Measurements from ENCODE around the gene PHLDB1.
A peak's percentile ranks its signal among the peaks of the same experiment; 100 is the strongest.

Gene PHLDB1

GRCh38 chr11:118615282-118615975 is 8.0 kb downstream of the PHLDB1 start:
- Histone ChIP-seq H3K4me1 (ENCODE audit: control insufficient read depth, insufficient read depth, low read length) (peaks cover 54% of the 10 kb centered on the region), H3K4me3 (ENCODE audit: low read length in 2 of 2) (no peak overlapping the region), H3K36me3 (ENCODE audit: control insufficient read depth in 2 of 2, insufficient read depth in 2 of 2, low read length in 2 of 2) (peaks cover 33 to 35% of the 10 kb centered on the region in 2 donors), H3K27ac (ENCODE audit: low read length) (no peak overlapping the region), H3K27me3 (ENCODE audit: control insufficient read depth in 1 of 2, insufficient read depth in 2 of 2, low read length in 2 of 2) (no peaks in the 10 kb centered on the region), H3K9ac (ENCODE audit: low read length in 2 of 2) (peak overlapping the region in 1 of 2 donors; percentile 21), H3K9me3 (ENCODE audit: control insufficient read depth in 2 of 2, low read length in 2 of 2) (no peaks in the 10 kb centered on the region)

- Histone ChIP-seq H3K9me3 (ENCODE audit: control insufficient read depth in 2 of 2, low read length in 2 of 2) (no peaks in the 10 kb centered on the region), H3K9ac (ENCODE audit: low read length in 2 of 2) (no peak overlapping the region), H3K4me1 (ENCODE audit: control insufficient read depth, insufficient read depth, low read length) (peaks cover 54% of the 10 kb centered on the region)
Measured at GRCh38 chr11:118615976-118616371, 8.6 kb downstream of the PHLDB1 start.

GRCh38 chr11:118618115-118618990 is 10.9 kb downstream of the PHLDB1 start:
- H3K27ac ChIP-seq (ENCODE audit: low read length): peak overlapping the region; percentile 53
- peaks cover 33 to 35% of the 10 kb centered on the region in 2 donors for H3K36me3 ChIP-seq (ENCODE audit: control insufficient read depth in 2 of 2, insufficient read depth in 2 of 2, low read length in 2 of 2)
- no peaks in the 10 kb centered on the region for H3K27me3 ChIP-seq (ENCODE audit: control insufficient read depth in 1 of 2, insufficient read depth in 2 of 2, low read length in 2 of 2)
- peaks cover 63% of the 10 kb centered on the region for H3K4me1 ChIP-seq (ENCODE audit: control insufficient read depth, insufficient read depth, low read length)
- H3K4me3 ChIP-seq (ENCODE audit: low read length in 2 of 2): peak overlapping the region in 1 of 2 donors; percentile 22
- H3K9me3 ChIP-seq (ENCODE audit: control insufficient read depth in 2 of 2, low read length in 2 of 2): no peaks in the 10 kb centered on the region
- peak overlapping the region in 1 of 2 donors; percentile 51 for H3K9ac ChIP-seq (ENCODE audit: low read length in 2 of 2)

More at GRCh38 chr11:118615976-118616371, 8.6 kb downstream of the PHLDB1 start:
- Histone ChIP-seq H3K4me3 (ENCODE audit: low read length in 2 of 2) (no peak overlapping the region), H3K36me3 (ENCODE audit: control insufficient read depth in 2 of 2, insufficient read depth in 2 of 2, low read length in 2 of 2) (peaks cover 33 to 35% of the 10 kb centered on the region in 2 donors), H3K27me3 (ENCODE audit: control insufficient read depth in 1 of 2, insufficient read depth in 2 of 2, low read length in 2 of 2) (no peaks in the 10 kb centered on the region), H3K27ac (ENCODE audit: low read length) (no peak overlapping the region)

DNA sequence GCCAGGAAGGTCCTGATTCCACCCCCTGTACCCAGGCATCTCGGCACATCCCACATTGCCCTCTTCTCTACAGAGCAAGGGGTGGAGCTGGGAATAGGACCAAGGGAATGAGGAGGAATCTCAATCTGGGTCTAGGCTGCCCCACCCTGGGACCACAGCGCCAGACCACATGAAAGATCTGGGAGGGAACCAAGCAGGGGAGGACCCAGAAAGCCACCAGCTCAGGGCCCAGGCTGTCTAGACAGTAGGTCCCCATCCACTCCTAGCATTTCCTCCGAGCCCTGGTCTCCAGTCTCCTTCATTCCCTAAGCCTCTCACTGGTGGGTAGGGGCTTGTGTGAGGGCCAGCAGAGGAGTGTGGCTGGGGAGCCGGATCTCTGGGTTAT is 11.6 kb downstream of the PHLDB1 start:
- Histone ChIP-seq H3K9me3 (ENCODE audit: control insufficient read depth in 2 of 2, low read length in 2 of 2) (no peaks in the 10 kb centered on the region), H3K9ac (ENCODE audit: low read length in 2 of 2) (no peak overlapping the region), H3K4me1 (ENCODE audit: control insufficient read depth, insufficient read depth, low read length) (peaks cover 63% of the 10 kb centered on the region), H3K4me3 (ENCODE audit: low read length in 2 of 2) (peak overlapping the region in 1 of 2 donors; percentile 8), H3K27ac (ENCODE audit: low read length) (peak overlapping the region; percentile 53), H3K36me3 (ENCODE audit: control insufficient read depth in 2 of 2, insufficient read depth in 2 of 2, low read length in 2 of 2) (peaks cover 26 to 29% of the 10 kb centered on the region in 2 donors), H3K27me3 (ENCODE audit: control insufficient read depth in 1 of 2, insufficient read depth in 2 of 2, low read length in 2 of 2) (no peaks in the 10 kb centered on the region)

- Histone ChIP-seq H3K4me3 (ENCODE audit: low read length in 2 of 2) (no peak overlapping the region), H3K4me1 (ENCODE audit: control insufficient read depth, insufficient read depth, low read length) (peaks cover 63% of the 10 kb centered on the region), H3K9ac (ENCODE audit: low read length in 2 of 2) (no peak overlapping the region)
Measured at GRCh38 chr11:118619444-118620197, 12.2 kb downstream of the PHLDB1 start.

DNA sequence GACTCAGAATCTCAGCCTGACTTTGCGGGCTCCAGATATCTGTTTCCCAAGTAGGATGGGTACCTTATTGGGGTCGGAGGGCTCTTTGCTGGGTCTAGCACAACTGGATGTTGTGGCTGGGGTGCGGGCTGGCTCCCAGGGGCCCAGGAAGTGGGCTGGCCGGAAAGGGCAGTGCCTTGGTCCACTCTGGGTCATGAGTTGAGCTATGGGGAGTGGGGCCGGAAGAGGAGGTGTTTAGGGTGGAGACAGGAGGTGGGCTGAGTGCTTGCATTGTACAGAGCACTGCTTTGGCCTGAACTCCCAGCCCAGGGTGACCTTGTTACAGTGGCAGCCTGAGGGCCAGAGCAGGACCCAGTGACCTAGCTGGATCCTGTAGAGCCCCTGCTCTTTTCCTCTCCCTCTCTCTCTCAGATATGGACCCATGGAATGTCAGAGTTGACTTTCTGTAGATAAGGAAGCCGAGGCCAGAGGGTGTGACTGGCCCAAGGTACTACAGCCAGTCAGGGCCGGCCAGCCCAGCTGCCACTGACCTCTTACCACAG is 13.2 kb downstream of the PHLDB1 start:
- no peaks in the 10 kb centered on the region for H3K27me3 ChIP-seq (ENCODE audit: control insufficient read depth in 1 of 2, insufficient read depth in 2 of 2, low read length in 2 of 2)
- peak overlapping the region; percentile 77 to 89 for H3K4me3 ChIP-seq (ENCODE audit: low read length in 2 of 2)
- peaks cover 26 to 27% of the 10 kb centered on the region in 2 donors for H3K36me3 ChIP-seq (ENCODE audit: control insufficient read depth in 2 of 2, insufficient read depth in 2 of 2, low read length in 2 of 2)
- H3K4me1 ChIP-seq (ENCODE audit: control insufficient read depth, insufficient read depth, low read length): peaks cover 63% of the 10 kb centered on the region
- no peaks in the 10 kb centered on the region for H3K9me3 ChIP-seq (ENCODE audit: control insufficient read depth in 2 of 2, low read length in 2 of 2)
- peak overlapping the region; percentile 80 for H3K27ac ChIP-seq (ENCODE audit: low read length)
- peak overlapping the region; percentile 68 to 78 for H3K9ac ChIP-seq (ENCODE audit: low read length in 2 of 2)

More at GRCh38 chr11:118619444-118620197, 12.2 kb downstream of the PHLDB1 start:
- H3K27me3 ChIP-seq (ENCODE audit: control insufficient read depth in 1 of 2, insufficient read depth in 2 of 2, low read length in 2 of 2): no peaks in the 10 kb centered on the region
- H3K27ac ChIP-seq (ENCODE audit: low read length): peak overlapping the region; percentile 53
- H3K36me3 ChIP-seq (ENCODE audit: control insufficient read depth in 2 of 2, insufficient read depth in 2 of 2, low read length in 2 of 2): peaks cover 23 to 24% of the 10 kb centered on the region in 2 donors
- H3K9me3 ChIP-seq (ENCODE audit: control insufficient read depth in 2 of 2, low read length in 2 of 2): no peaks in the 10 kb centered on the region

DNA sequence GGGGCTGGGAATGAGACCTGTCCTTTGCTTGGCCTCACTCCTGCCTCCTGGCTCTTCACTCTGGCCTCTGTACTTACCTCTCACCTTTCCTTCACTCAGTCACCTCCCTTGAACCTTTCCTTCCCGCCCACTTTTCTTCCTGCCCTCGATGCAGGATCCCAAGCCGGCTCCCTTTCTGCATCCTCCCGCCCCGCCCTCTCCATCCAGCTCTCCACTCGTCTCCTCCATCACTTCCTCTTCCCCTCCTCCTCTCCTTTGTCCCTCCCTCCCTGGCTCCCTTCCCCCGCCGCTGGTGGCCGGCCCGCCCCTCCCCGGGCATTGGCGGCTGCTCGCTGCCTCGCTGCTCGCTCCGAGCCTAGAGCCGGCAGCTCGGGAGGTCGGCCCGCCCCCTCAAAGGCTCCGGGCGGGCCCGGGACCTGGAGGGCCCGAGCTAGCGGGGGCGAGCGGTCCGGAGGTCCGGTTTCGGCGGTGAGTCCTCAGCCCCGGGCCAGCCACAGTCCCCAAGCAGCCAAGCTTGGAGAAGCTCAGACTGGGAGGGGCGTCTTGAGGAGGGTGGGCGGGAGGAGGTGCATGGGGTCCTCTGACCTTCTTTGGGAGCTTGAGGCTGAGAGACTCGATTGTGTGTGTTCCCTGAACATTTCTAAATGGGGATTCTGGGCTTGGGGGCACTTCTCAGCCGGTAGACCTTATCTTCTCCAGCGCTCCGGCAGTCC is 13.8 kb downstream of the PHLDB1 start:
- Histone ChIP-seq H3K27ac (ENCODE audit: low read length) (peak overlapping the region; percentile 80), H3K9ac (ENCODE audit: low read length in 2 of 2) (peak overlapping the region; percentile 78 to 80), H3K4me3 (ENCODE audit: low read length in 2 of 2) (peak overlapping the region; percentile 77 to 89), H3K36me3 (ENCODE audit: control insufficient read depth in 2 of 2, insufficient read depth in 2 of 2, low read length in 2 of 2) (peaks cover 22 to 24% of the 10 kb centered on the region in 2 donors), H3K27me3 (ENCODE audit: control insufficient read depth in 1 of 2, insufficient read depth in 2 of 2, low read length in 2 of 2) (no peaks in the 10 kb centered on the region), H3K4me1 (ENCODE audit: control insufficient read depth, insufficient read depth, low read length) (peaks cover 65% of the 10 kb centered on the region), H3K9me3 (ENCODE audit: control insufficient read depth in 2 of 2, low read length in 2 of 2) (no peaks in the 10 kb centered on the region)

- H3K4me1 ChIP-seq (ENCODE audit: control insufficient read depth, insufficient read depth, low read length): peaks cover 65% of the 10 kb centered on the region
- peak overlapping the region; percentile 78 to 80 for H3K9ac ChIP-seq (ENCODE audit: low read length in 2 of 2)
- peak overlapping the region; percentile 80 for H3K27ac ChIP-seq (ENCODE audit: low read length)
Measured at GRCh38 chr11:118621784-118622375, 14.5 kb downstream of the PHLDB1 start.

GRCh38 chr11:118622376-118623268 is 15.2 kb downstream of the PHLDB1 start:
- peak overlapping the region; percentile 27 to 80 for H3K9ac ChIP-seq (ENCODE audit: low read length in 2 of 2)

More at GRCh38 chr11:118621784-118622375, 14.5 kb downstream of the PHLDB1 start:
- Histone ChIP-seq H3K27me3 (ENCODE audit: control insufficient read depth in 1 of 2, insufficient read depth in 2 of 2, low read length in 2 of 2) (no peaks in the 10 kb centered on the region), H3K4me3 (ENCODE audit: low read length in 2 of 2) (peak overlapping the region; percentile 77 to 89), H3K9me3 (ENCODE audit: control insufficient read depth in 2 of 2, low read length in 2 of 2) (no peaks in the 10 kb centered on the region), H3K36me3 (ENCODE audit: control insufficient read depth in 2 of 2, insufficient read depth in 2 of 2, low read length in 2 of 2) (peaks cover 17 to 22% of the 10 kb centered on the region in 2 donors)

More at GRCh38 chr11:118622376-118623268, 15.2 kb downstream of the PHLDB1 start:
- Histone ChIP-seq H3K9me3 (ENCODE audit: control insufficient read depth in 2 of 2, low read length in 2 of 2) (no peaks in the 10 kb centered on the region), H3K36me3 (ENCODE audit: control insufficient read depth in 2 of 2, insufficient read depth in 2 of 2, low read length in 2 of 2) (peaks cover 23 to 29% of the 10 kb centered on the region in 2 donors), H3K27ac (ENCODE audit: low read length) (peak overlapping the region; percentile 80), H3K4me1 (ENCODE audit: control insufficient read depth, insufficient read depth, low read length) (peaks cover 58% of the 10 kb centered on the region), H3K27me3 (ENCODE audit: control insufficient read depth in 1 of 2, insufficient read depth in 2 of 2, low read length in 2 of 2) (no peaks in the 10 kb centered on the region), H3K4me3 (ENCODE audit: low read length in 2 of 2) (peak overlapping the region; percentile 77 to 89)
